ENCODE measurements around the gene MAN1C1.
A peak's percentile ranks its signal among the peaks of the same experiment; 100 is the strongest.

MAN1C1 gene

GRCh38 chr1:25747046-25747719 is 130.6 kb downstream of the MAN1C1 start:
- Mint-ChIP-seq H3K36me3 (ENCODE audit: insufficient read depth) (no peaks in the 10 kb centered on the region), H3K4me3 (no peak overlapping the region), H3K9me3 (no peaks in the 10 kb centered on the region), H3K27ac (ENCODE audit: low read depth) (peak overlapping the region; percentile 50), H3K27me3 (no peaks in the 10 kb centered on the region), H3K4me1 (peaks cover 6% of the 10 kb centered on the region)
- ATAC-seq (replicated peaks; ENCODE audit: extremely low read depth, poor library complexity, severe bottlenecking) (no peak), DNase-seq (ENCODE audit: low spot score in 2 of 2) (no peak)

- H3K36me3 Mint-ChIP-seq (ENCODE audit: insufficient read depth): no peaks in the 10 kb centered on the region
- H3K9me3 Mint-ChIP-seq: no peaks in the 10 kb centered on the region
- H3K27me3 Mint-ChIP-seq: no peaks in the 10 kb centered on the region
- no peak overlapping the region for H3K27ac Mint-ChIP-seq (ENCODE audit: low read depth)
- no peak for DNase-seq (ENCODE audit: low spot score in 2 of 2)
- ATAC-seq (replicated peaks; ENCODE audit: extremely low read depth, poor library complexity, severe bottlenecking): no peak
- peaks cover 6% of the 10 kb centered on the region for H3K4me1 Mint-ChIP-seq
- H3K4me3 Mint-ChIP-seq: no peak overlapping the region
Observed at GRCh38 chr1:25748531-25749205, 132.1 kb downstream of the MAN1C1 start.

- Mint-ChIP-seq H3K36me3 (ENCODE audit: insufficient read depth) (no peaks in the 10 kb centered on the region), H3K27me3 (no peaks in the 10 kb centered on the region), H3K9me3 (no peaks in the 10 kb centered on the region), H3K4me3 (no peak overlapping the region), H3K4me1 (peaks cover 19% of the 10 kb centered on the region), H3K27ac (ENCODE audit: low read depth) (peak overlapping the region; percentile 49)
- DNase-seq (ENCODE audit: low spot score in 2 of 2) (no peak), ATAC-seq (replicated peaks; ENCODE audit: extremely low read depth, poor library complexity, severe bottlenecking) (no peak)
Observed at GRCh38 chr1:25750923-25751605, 134.5 kb downstream of the MAN1C1 start.

- Mint-ChIP-seq H3K36me3 (ENCODE audit: insufficient read depth) (peaks cover 5% of the 10 kb centered on the region), H3K4me3 (no peak overlapping the region), H3K27me3 (no peaks in the 10 kb centered on the region), H3K27ac (ENCODE audit: low read depth) (peak overlapping the region; percentile 35), H3K4me1 (peaks cover 17% of the 10 kb centered on the region), H3K9me3 (no peaks in the 10 kb centered on the region)
- DNase-seq (ENCODE audit: low spot score in 2 of 2) (no peak), ATAC-seq (replicated peaks; ENCODE audit: extremely low read depth, poor library complexity, severe bottlenecking) (no peak)
Observed at GRCh38 chr1:25754470-25755181, 138.0 kb downstream of the MAN1C1 start.

- no peak overlapping the region for H3K27ac Mint-ChIP-seq (ENCODE audit: low read depth)
- H3K27me3 Mint-ChIP-seq: no peaks in the 10 kb centered on the region
- peaks cover 17% of the 10 kb centered on the region for H3K4me1 Mint-ChIP-seq
- no peak overlapping the region for H3K4me3 Mint-ChIP-seq
- H3K9me3 Mint-ChIP-seq: no peaks in the 10 kb centered on the region
- ATAC-seq (replicated peaks; ENCODE audit: extremely low read depth, poor library complexity, severe bottlenecking) (no peak), DNase-seq (ENCODE audit: low spot score in 2 of 2) (no peak)
- H3K36me3 Mint-ChIP-seq (ENCODE audit: insufficient read depth): peaks cover 5% of the 10 kb centered on the region
Observed at GRCh38 chr1:25755475-25756125, 139.0 kb downstream of the MAN1C1 start.

GRCh38 chr1:25756215-25756614 is 139.6 kb downstream of the MAN1C1 start:
- Mint-ChIP-seq H3K27me3 (no peaks in the 10 kb centered on the region), H3K36me3 (ENCODE audit: insufficient read depth) (peaks cover 5% of the 10 kb centered on the region), H3K4me1 (peaks cover 17% of the 10 kb centered on the region), H3K4me3 (no peak overlapping the region), H3K27ac (ENCODE audit: low read depth) (no peak overlapping the region), H3K9me3 (no peaks in the 10 kb centered on the region)
- ATAC-seq (replicated peaks; ENCODE audit: extremely low read depth, poor library complexity, severe bottlenecking) (no peak), DNase-seq (ENCODE audit: low spot score in 2 of 2) (no peak)

- DNase-seq (ENCODE audit: low spot score in 2 of 2) (no peak), ATAC-seq (replicated peaks; ENCODE audit: extremely low read depth, poor library complexity, severe bottlenecking) (no peak)
- Mint-ChIP-seq H3K27ac (ENCODE audit: low read depth) (no peak overlapping the region), H3K27me3 (no peaks in the 10 kb centered on the region), H3K4me3 (no peak overlapping the region), H3K36me3 (ENCODE audit: insufficient read depth) (peaks cover 5% of the 10 kb centered on the region), H3K4me1 (peaks cover 17% of the 10 kb centered on the region), H3K9me3 (no peaks in the 10 kb centered on the region)
Observed at GRCh38 chr1:25757151-25757845, 140.7 kb downstream of the MAN1C1 start.

- Mint-ChIP-seq H3K27ac (ENCODE audit: low read depth) (no peak overlapping the region), H3K4me3 (no peak overlapping the region), H3K36me3 (ENCODE audit: insufficient read depth) (peaks cover 5% of the 10 kb centered on the region), H3K9me3 (no peaks in the 10 kb centered on the region), H3K27me3 (no peaks in the 10 kb centered on the region), H3K4me1 (peaks cover 17% of the 10 kb centered on the region)
- ATAC-seq (replicated peaks; ENCODE audit: extremely low read depth, poor library complexity, severe bottlenecking) (no peak), DNase-seq (ENCODE audit: low spot score in 2 of 2) (no peak)
Observed at GRCh38 chr1:25757846-25758185, 141.2 kb downstream of the MAN1C1 start.

GRCh38 chr1:25758466-25759070 is 142.0 kb downstream of the MAN1C1 start:
- Mint-ChIP-seq H3K36me3 (ENCODE audit: insufficient read depth) (peaks cover 5% of the 10 kb centered on the region), H3K27ac (ENCODE audit: low read depth) (no peak overlapping the region), H3K4me3 (no peak overlapping the region), H3K9me3 (no peaks in the 10 kb centered on the region), H3K27me3 (no peaks in the 10 kb centered on the region), H3K4me1 (peaks cover 17% of the 10 kb centered on the region)
- no peak for DNase-seq (ENCODE audit: low spot score in 2 of 2)
- ATAC-seq (replicated peaks; ENCODE audit: extremely low read depth, poor library complexity, severe bottlenecking): no peak

- ATAC-seq (replicated peaks; ENCODE audit: extremely low read depth, poor library complexity, severe bottlenecking): no peak
- H3K4me3 Mint-ChIP-seq: no peak overlapping the region
- no peaks in the 10 kb centered on the region for H3K27me3 Mint-ChIP-seq
- peaks cover 6% of the 10 kb centered on the region for H3K36me3 Mint-ChIP-seq (ENCODE audit: insufficient read depth)
- no peaks in the 10 kb centered on the region for H3K9me3 Mint-ChIP-seq
- DNase-seq (ENCODE audit: low spot score in 2 of 2): no peak
- peaks cover 9% of the 10 kb centered on the region for H3K4me1 Mint-ChIP-seq
- no peak overlapping the region for H3K27ac Mint-ChIP-seq (ENCODE audit: low read depth)
Observed at GRCh38 chr1:25760122-25760719, 143.6 kb downstream of the MAN1C1 start.

- no peak overlapping the region for H3K27ac Mint-ChIP-seq (ENCODE audit: low read depth)
- ATAC-seq (replicated peaks; ENCODE audit: extremely low read depth, poor library complexity, severe bottlenecking) (no peak), DNase-seq (ENCODE audit: low spot score in 2 of 2) (no peak)
- no peak overlapping the region for H3K4me3 Mint-ChIP-seq
- peaks cover 5% of the 10 kb centered on the region for H3K4me1 Mint-ChIP-seq
- H3K36me3 Mint-ChIP-seq (ENCODE audit: insufficient read depth): peaks cover 6% of the 10 kb centered on the region
- no peaks in the 10 kb centered on the region for H3K27me3 Mint-ChIP-seq
- no peaks in the 10 kb centered on the region for H3K9me3 Mint-ChIP-seq
Observed at GRCh38 chr1:25760871-25761270, 144.3 kb downstream of the MAN1C1 start.

Data from central memory CD8-positive, alpha-beta T cell (primary cell).